Left ventricle myocardium inferior (tissue), 1 donor: ENCODE data around the gene RER1. TPM values are rescaled to one million over a fixed set of nuclear protein-coding genes. Genes with fewer than 3 reads are reported as not detected.

Source experiments
- DNase-seq: peaks from one replicate; pipeline ENCODE4 v3.0.0-alpha.2; 2020
- H3K27ac ChIP-seq: fragments of 200-600 bp; replicated peaks from 2 replicates; pipeline ENCODE4 v1.8.0; 2021
- H3K27me3 ChIP-seq: fragments of 200-600 bp; 2 replicates; pipeline ENCODE4 v1.8.0; 2021; ENCODE audit warnings: low read depth
- H3K36me3 ChIP-seq: fragments of 200-600 bp; 2 replicates; pipeline ENCODE4 v1.8.0; 2021
- H3K4me1 ChIP-seq: fragments of 200-600 bp; 2 replicates; pipeline ENCODE4 v1.8.0; 2021
- H3K4me3 ChIP-seq: fragments of 200-600 bp; 2 replicates; pipeline ENCODE4 v1.8.0; 2021; ENCODE audit warnings: mild to moderate bottlenecking, moderate library complexity
- H3K9me3 ChIP-seq: fragments of 200-600 bp; replicated peaks from 2 replicates; pipeline ENCODE4 v1.8.0; 2021
- intact Hi-C: fragments of 100-400 bp; cut with micrococcal nuclease; formaldehyde crosslinking; loops from one replicate; pipeline ENCODE4 v1.11.0; 2022
- total RNA-seq: library from RNA; stranded (reverse); fragmentation: NEBNext Ultra II Directional; extraction: Animal tissue kit (Norgen Biotek cat#: 25700); gene quantifications from one replicate; pipeline ENCODE4 v1.2.1, GENCODE V29; 2021
- TF ChIP-seq, protein P1 (sequence below): fragments of 200-600 bp; IDR thresholded peaks from 2 replicates; pipeline ENCODE4 v1.8.0; 2021; ENCODE audit warnings: antibody characterized with exemption, mild to moderate bottlenecking, borderline replicate concordance
- donor health status: DM: no; HTN: yes; CAD: no; lungs with severe emphysema.

RER1 gene
- total RNA-seq, 1 donor from 2014 or later, result 80.5 TPM

DNA sequence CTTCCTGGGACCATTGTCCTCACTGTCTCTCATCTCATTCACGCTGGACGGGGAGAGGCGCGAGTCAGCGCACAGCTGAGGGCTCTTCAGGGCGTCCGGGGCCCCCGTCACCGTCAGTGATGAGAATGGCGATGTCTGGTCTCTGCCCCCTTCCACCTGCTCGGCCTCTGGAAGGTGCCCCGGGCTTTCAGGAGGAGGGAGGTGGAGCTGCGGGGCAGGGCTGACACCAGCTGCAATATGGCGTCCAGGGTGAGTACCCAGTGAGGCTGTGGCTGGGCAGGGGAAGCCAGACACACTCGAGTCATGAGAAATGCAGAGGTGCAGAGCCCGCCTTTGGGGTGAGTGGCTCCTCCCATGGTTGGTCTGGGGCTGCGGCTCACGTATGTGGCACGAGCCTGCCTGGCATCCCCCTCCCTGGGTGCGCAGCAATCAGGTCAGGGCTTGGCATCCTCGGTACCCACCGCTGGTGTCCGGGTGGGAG is 15.3 kb upstream of the RER1 start:
- intact Hi-C loops, result no loop called here
- peaks cover 4% of the 10 kb centered on the region for H3K4me1 ChIP-seq
- TF ChIP-seq, protein P1, sequence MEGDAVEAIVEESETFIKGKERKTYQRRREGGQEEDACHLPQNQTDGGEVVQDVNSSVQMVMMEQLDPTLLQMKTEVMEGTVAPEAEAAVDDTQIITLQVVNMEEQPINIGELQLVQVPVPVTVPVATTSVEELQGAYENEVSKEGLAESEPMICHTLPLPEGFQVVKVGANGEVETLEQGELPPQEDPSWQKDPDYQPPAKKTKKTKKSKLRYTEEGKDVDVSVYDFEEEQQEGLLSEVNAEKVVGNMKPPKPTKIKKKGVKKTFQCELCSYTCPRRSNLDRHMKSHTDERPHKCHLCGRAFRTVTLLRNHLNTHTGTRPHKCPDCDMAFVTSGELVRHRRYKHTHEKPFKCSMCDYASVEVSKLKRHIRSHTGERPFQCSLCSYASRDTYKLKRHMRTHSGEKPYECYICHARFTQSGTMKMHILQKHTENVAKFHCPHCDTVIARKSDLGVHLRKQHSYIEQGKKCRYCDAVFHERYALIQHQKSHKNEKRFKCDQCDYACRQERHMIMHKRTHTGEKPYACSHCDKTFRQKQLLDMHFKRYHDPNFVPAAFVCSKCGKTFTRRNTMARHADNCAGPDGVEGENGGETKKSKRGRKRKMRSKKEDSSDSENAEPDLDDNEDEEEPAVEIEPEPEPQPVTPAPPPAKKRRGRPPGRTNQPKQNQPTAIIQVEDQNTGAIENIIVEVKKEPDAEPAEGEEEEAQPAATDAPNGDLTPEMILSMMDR, result no peak
- no peaks in the 10 kb centered on the region for H3K36me3 ChIP-seq
- H3K9me3 ChIP-seq, result no peaks in the 10 kb centered on the region
- no peak overlapping the region for H3K27ac ChIP-seq
- no peak overlapping the region for H3K4me3 ChIP-seq
- no peak for DNase-seq
- H3K27me3 ChIP-seq, result no peaks in the 10 kb centered on the region

GRCh38 chr1:2376931-2377672 is 14.5 kb upstream of the RER1 start:
- TF ChIP-seq, protein P1, result no peak
- H3K36me3 ChIP-seq, result no peaks in the 10 kb centered on the region
- H3K4me3 ChIP-seq, result no peak overlapping the region
- H3K4me1 ChIP-seq, result peaks cover 12% of the 10 kb centered on the region
- H3K27me3 ChIP-seq, result no peaks in the 10 kb centered on the region
- no peaks in the 10 kb centered on the region for H3K9me3 ChIP-seq
- intact Hi-C loops, result no loop called here
- no peak for DNase-seq
- no peak overlapping the region for H3K27ac ChIP-seq

DNA sequence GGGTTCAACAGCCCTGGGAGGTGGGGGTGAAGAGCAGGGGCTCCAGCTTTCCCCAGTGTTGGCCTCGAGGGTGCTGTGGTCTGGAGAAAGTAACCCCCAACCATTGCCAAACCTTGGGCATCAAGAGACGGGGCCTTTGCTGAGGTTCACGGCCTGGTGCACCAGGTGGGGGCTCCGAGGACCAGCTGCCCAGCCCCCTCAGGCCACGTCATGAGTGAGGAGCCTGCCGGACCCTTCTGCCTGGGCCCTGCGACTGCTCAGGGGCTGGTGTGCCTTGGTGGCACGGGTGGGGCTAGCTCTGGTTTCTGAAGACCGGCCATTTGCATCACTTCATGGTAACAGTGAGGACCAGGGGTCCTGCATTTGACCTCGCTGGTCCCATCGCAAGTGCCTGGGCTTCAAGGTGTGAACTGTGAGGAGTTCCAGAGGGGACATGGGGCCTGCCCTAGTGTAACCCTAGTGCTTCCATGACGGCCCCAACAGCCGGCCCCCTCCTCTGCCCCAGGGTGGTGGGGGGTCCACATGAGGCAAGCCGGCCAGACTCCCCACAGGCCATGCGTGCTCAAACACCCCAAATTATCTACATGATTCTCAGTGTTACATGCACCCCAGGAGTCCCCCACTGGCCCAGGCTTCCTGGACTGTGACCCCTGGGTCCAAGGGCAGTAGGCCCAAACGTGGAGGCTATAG is 13.7 kb upstream of the RER1 start:
- no peak overlapping the region for H3K27ac ChIP-seq
- no peak for DNase-seq
- H3K4me3 ChIP-seq, result no peak overlapping the region
- no peaks in the 10 kb centered on the region for H3K27me3 ChIP-seq
- intact Hi-C loops, result no loop called here
- H3K36me3 ChIP-seq, result no peaks in the 10 kb centered on the region
- no peaks in the 10 kb centered on the region for H3K9me3 ChIP-seq
- H3K4me1 ChIP-seq, result peaks cover 13% of the 10 kb centered on the region
- TF ChIP-seq, protein P1, result no peak

DNA sequence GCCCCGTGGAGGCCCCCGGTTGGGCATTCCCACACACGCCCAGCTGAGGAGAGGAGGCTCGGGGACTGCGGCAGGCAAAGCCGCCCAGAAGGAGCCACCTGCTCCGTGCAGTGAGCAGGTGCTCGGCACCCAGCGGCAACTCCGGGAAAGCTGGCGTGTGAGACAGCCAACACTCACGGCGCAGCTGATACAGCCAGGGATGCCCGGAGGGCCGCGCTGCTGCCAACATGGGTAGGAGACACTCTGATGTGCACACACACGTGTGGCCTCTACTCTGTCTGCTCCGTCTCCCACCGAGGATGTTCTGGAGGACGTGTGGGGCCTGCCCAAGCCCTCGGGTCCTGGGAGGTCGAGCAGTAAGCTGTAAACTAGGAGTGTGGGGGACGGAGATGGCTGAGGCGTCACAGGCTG is 13.2 kb upstream of the RER1 start:
- no peaks in the 10 kb centered on the region for H3K27me3 ChIP-seq
- intact Hi-C loops, result no loop called here
- H3K4me3 ChIP-seq, result no peak overlapping the region
- no peak overlapping the region for H3K27ac ChIP-seq
- TF ChIP-seq, protein P1, result no peak
- H3K36me3 ChIP-seq, result no peaks in the 10 kb centered on the region
- no peaks in the 10 kb centered on the region for H3K9me3 ChIP-seq
- peaks cover 13% of the 10 kb centered on the region for H3K4me1 ChIP-seq
- DNase-seq, result no peak

DNA sequence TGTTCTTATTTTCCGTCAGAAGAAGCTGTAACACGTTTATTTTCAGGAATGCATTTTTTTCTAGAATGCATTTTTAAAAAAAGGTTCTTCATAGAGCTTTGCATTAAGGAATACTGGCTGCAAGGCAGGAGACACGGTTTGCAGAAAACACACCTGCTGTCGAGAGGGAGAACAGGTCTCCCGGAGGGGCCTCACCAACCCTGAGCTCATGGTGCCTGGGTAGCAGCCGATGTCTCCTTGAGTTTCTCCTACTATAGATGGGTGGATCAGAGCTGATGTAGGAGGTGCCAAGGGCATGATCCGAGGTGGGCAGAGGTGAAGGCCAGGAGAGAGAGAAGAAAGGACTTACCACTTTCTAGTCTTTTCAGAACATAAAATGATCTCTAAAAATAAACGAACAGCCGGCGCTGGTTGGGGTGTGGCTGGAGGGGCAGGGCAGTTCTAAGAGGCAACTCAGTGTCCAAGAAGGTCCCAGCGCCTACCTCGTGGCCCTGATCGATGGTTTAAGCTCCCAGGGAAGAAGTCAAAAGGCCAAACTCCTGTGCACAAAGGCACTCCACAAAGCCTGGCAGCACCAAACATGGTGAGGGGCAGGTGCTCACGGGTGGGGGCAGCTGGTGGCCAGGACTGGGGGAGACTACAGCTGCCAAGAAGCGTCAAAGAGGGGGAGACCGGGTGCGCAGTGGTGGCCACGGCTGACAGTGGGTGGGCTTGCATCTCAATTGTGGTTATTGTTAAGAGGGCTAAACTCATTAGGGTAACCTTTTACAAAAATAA is 12.5 kb upstream of the RER1 start:
- Histone ChIP-seq H3K27me3 (no peaks in the 10 kb centered on the region), H3K36me3 (no peaks in the 10 kb centered on the region), H3K4me3 (no peak overlapping the region), H3K9me3 (no peaks in the 10 kb centered on the region), H3K27ac (no peak overlapping the region), H3K4me1 (peaks cover 13% of the 10 kb centered on the region)
- no peak for DNase-seq
- TF ChIP-seq, protein P1, result no peak
- intact Hi-C loops, result no loop called here
